H1 (cell line): ENCODE results near the gene BTBD1. TPM values are rescaled to one million over a fixed set of nuclear protein-coding genes. Genes with fewer than 3 reads are reported as not detected.

Source experiments
- NANOG ChIP-seq: IDR thresholded peaks from 2 replicates; pipeline ENCODE4 v1.6.1; 2011; ENCODE audit warnings: low read length, low read depth, mild to moderate bottlenecking, inconsistent platforms; ENCODE audit not compliant: insufficient read depth, poor library complexity, severe bottlenecking
- RXRA ChIP-seq: IDR thresholded peaks from 2 replicates; pipeline ENCODE4 v1.6.1; 2011; ENCODE audit warnings: low read depth, mild to moderate bottlenecking, low read length, moderate library complexity; ENCODE audit not compliant: insufficient read depth
- SAP30 ChIP-seq: fragments of 300-600 bp; sonication (generic); IDR thresholded peaks from 2 replicates; pipeline ENCODE4 v1.7.1; 2012; ENCODE audit warnings: low read length, moderate library complexity, mild to moderate bottlenecking, inconsistent platforms; ENCODE audit not compliant: insufficient read depth, insufficient replicate concordance
- polyA plus RNA-seq, 7 experiments: library from polyadenylated mRNA; depleted of rRNA in 3 of 7; stranded (reverse) in 5 of 7; unstranded in 2 of 7; fragments of >200 nt in 5 of 7; fragments of 200-250 nt in 2 of 7; gene quantifications; 1 replicate in 5 of 7; 2 replicates in 1 of 7; 4 replicates in 1 of 7; pipeline versions ENCODE4 v1.2.1 to v1.2.3, GENCODE V29; 2011 to 2013; ENCODE audit warnings: missing spikeins in 2 of 7, mixed read lengths in 2 of 7
- total RNA-seq: library from RNA; stranded (reverse); fragmentation: NEBNext Ultra II Directional; extraction: Animal tissue kit (Norgen Biotek cat#: 25700); gene quantifications from 2 replicates; pipeline ENCODE4 v1.2.1, GENCODE V29; 2021
- TF ChIP-seq, protein P1 (sequence below): IDR thresholded peaks from 2 replicates; pipeline ENCODE4 v1.6.1; 2011; ENCODE audit warnings: low read length, improper control_type of control experiment

Gene BTBD1
- total and polyA plus RNA-seq, 2 of the 8 experiments (the other 6 are each of a cell fraction or from before 2014, with no cell fraction given) = 18.6 to 39.5 TPM

DNA sequence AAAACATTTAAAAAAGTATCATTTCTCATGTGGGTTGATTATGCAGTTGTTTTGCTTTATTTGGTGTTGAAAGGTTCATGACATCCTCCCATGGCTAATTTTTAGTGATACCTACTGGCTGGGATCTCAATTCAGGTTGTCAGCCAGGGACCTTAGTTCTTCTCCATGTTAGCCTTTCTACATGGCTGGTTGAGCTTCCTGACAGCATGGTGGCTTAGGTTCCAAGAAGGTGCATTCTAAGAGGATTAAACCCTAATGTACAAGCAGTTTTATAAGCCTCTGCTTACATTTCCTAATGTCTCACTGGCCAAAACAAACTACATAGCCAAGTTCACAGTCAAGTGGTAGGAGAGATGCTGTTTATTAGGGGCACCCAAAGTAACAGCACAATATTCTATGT lies 31.0 kb upstream of the BTBD1 start (continued):
- no peak for TF ChIP-seq NANOG
- no peak for TF ChIP-seq RXRA
- no peak for TF ChIP-seq SAP30
- TF ChIP-seq, protein P1, sequence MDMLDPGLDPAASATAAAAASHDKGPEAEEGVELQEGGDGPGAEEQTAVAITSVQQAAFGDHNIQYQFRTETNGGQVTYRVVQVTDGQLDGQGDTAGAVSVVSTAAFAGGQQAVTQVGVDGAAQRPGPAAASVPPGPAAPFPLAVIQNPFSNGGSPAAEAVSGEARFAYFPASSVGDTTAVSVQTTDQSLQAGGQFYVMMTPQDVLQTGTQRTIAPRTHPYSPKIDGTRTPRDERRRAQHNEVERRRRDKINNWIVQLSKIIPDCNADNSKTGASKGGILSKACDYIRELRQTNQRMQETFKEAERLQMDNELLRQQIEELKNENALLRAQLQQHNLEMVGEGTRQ = no peak
